Liver (tissue), 9 donors: Measurements from ENCODE around the gene RMND1. TPM values are rescaled to one million over a fixed set of nuclear protein-coding genes. Genes with fewer than 3 reads are reported as not detected.
"Not testable (repeated sequence)": the region's sequence is repeated elsewhere in the genome, so short reads cannot be mapped to it uniquely, and the experiment has no call there.

Experiments
- DNase-seq: peaks from one replicate; pipeline ENCODE4 v3.0.0-alpha.2; 2017; ENCODE audit warnings: low spot score
- H3K27ac ChIP-seq, 2 donors: one replicate each; pipeline ENCODE4 v1.7.0; 2013; ENCODE audit warnings: inconsistent platforms in 2 of 2, low read length in 2 of 2, control low read depth in 1 of 2, low read depth in 1 of 2, mild to moderate bottlenecking in 1 of 2
- H3K27me3 ChIP-seq, 4 donors: one replicate each; pipeline versions ENCODE4 v1.6.1 to v1.7.0; 2013; ENCODE audit warnings: low read length in 3 of 4, inconsistent platforms in 1 of 4, mild to moderate bottlenecking in 1 of 4, moderate library complexity in 1 of 4; ENCODE audit not compliant: control insufficient read depth in 4 of 4, insufficient read depth in 4 of 4
- H3K36me3 ChIP-seq, 4 donors: one replicate each; pipeline versions ENCODE4 v1.6.1 to v1.7.0; 2013; ENCODE audit warnings: low read length in 3 of 4, mild to moderate bottlenecking in 3 of 4, low read depth in 1 of 4, moderate library complexity in 1 of 4; ENCODE audit not compliant: control insufficient read depth in 4 of 4, insufficient read depth in 3 of 4
- H3K4me1 ChIP-seq, 4 donors: one replicate each; pipeline versions ENCODE4 v1.6.1 to v1.7.0; 2013; ENCODE audit warnings: low read length in 3 of 4, mild to moderate bottlenecking in 3 of 4, moderate library complexity in 1 of 4; ENCODE audit not compliant: control insufficient read depth in 4 of 4, insufficient read depth in 4 of 4
- H3K4me3 ChIP-seq, 3 donors: one replicate each; pipeline versions ENCODE4 v1.6.1 to v1.7.0; 2013; ENCODE audit warnings: low read length in 3 of 3, control low read depth in 1 of 3, low read depth in 1 of 3, mild to moderate bottlenecking in 1 of 3
- H3K9ac ChIP-seq, 2 donors: one replicate each; pipeline ENCODE4 v1.7.0; 2013; ENCODE audit warnings: low read length in 2 of 2, mild to moderate bottlenecking in 2 of 2, moderate library complexity in 2 of 2, control low read depth in 1 of 2, low read depth in 1 of 2
- H3K9me3 ChIP-seq, 4 donors: one replicate each; pipeline versions ENCODE4 v1.6.1 to v1.7.0; 2013; ENCODE audit warnings: low read length in 3 of 4; ENCODE audit not compliant: control insufficient read depth in 4 of 4
- EGR1 ChIP-seq, 2 donors: IDR thresholded peaks; 2 replicates each; pipeline ENCODE4 v1.6.1; 2016 to 2018; ENCODE audit warnings: antibody characterized with exemption in 2 of 2, low read depth in 2 of 2
- FOXA1 ChIP-seq: IDR thresholded peaks from 2 replicates; pipeline ENCODE4 v1.6.1; 2016; ENCODE audit warnings: antibody characterized with exemption
- FOXA2 ChIP-seq: IDR thresholded peaks from 2 replicates; pipeline ENCODE4 v1.6.1; 2016; ENCODE audit warnings: antibody characterized with exemption
- GABPA ChIP-seq, 2 donors: IDR thresholded peaks in 1 of 2; conservative IDR thresholded peaks in 1 of 2; 2 replicates each; pipeline ENCODE4 v1.6.1; 2016; ENCODE audit warnings: antibody characterized with exemption in 2 of 2, mild to moderate bottlenecking in 1 of 2, moderate library complexity in 1 of 2
- HNF4A ChIP-seq, 2 donors: conservative IDR thresholded peaks; 2 replicates each; pipeline ENCODE4 v1.6.1; 2016; ENCODE audit warnings: antibody characterized with exemption in 2 of 2, mild to moderate bottlenecking in 2 of 2
- HNF4G ChIP-seq: IDR thresholded peaks from 2 replicates; pipeline ENCODE4 v1.6.1; 2016; ENCODE audit warnings: antibody characterized with exemption
- JUND ChIP-seq, 2 donors: IDR thresholded peaks; 2 replicates each; pipeline ENCODE4 v1.6.1; 2016; ENCODE audit warnings: antibody characterized with exemption in 2 of 2
- NR2F2 ChIP-seq: IDR thresholded peaks from 2 replicates; pipeline ENCODE4 v1.6.1; 2016; ENCODE audit warnings: antibody characterized with exemption
- RAD21 ChIP-seq, 2 donors: IDR thresholded peaks; 2 replicates each; pipeline ENCODE4 v1.6.1; 2016; ENCODE audit warnings: antibody characterized with exemption in 2 of 2, mild to moderate bottlenecking in 2 of 2
- RXRA ChIP-seq, 2 donors: IDR thresholded peaks; 2 replicates each; pipeline ENCODE4 v1.6.1; 2017 to 2018; ENCODE audit warnings: antibody characterized with exemption in 2 of 2, mild to moderate bottlenecking in 1 of 2
- SP1 ChIP-seq: IDR thresholded peaks from 2 replicates; pipeline ENCODE4 v1.6.1; 2018; ENCODE audit warnings: antibody characterized with exemption, mild to moderate bottlenecking
- TAF1 ChIP-seq: conservative IDR thresholded peaks from 2 replicates; pipeline ENCODE4 v1.6.1; 2016; ENCODE audit warnings: antibody characterized with exemption, mild to moderate bottlenecking
- YY1 ChIP-seq: IDR thresholded peaks from 2 replicates; pipeline ENCODE4 v1.6.1; 2016; ENCODE audit warnings: antibody characterized with exemption, mild to moderate bottlenecking
- WGBS: extraction: QIAGEN DNeasy Blood & Tissue Kit; methylation state at CpG from one replicate; pipeline ENCODE4 v1.1.7; 2013; 5-methylcytosine and 5-hydroxymethylcytosine counted together
- polyA plus RNA-seq, 2 donors: library from polyadenylated mRNA; stranded (reverse) in 1 of 2; unstranded in 1 of 2; fragments of 200-250 nt in 1 of 2; fragments of >200 nt in 1 of 2; fragmentation: Nextera tagmentation in 1 of 2; extraction: Ambion mirVana in 1 of 2; gene quantifications; one replicate each; pipeline versions ENCODE4 v1.2.1 to v1.2.3, GENCODE V29; 2013 to 2015
- total RNA-seq, 2 donors: library from RNA; depleted of rRNA; stranded (reverse); fragments of >200 nt; gene quantifications; one replicate each; pipeline ENCODE4 v1.2.3, GENCODE V29; 2014
- TF ChIP-seq, protein P1 (sequence below): IDR thresholded peaks from 2 replicates; pipeline ENCODE4 v1.6.1; 2016; ENCODE audit warnings: antibody characterized with exemption
- TF ChIP-seq, protein P2 (sequence below): IDR thresholded peaks from 2 replicates; pipeline ENCODE4 v1.6.1; 2016; ENCODE audit warnings: antibody characterized with exemption, mild to moderate bottlenecking
- TF ChIP-seq, protein P3 (sequence below): fragments of 150-350 bp; IDR thresholded peaks from 2 replicates; pipeline ENCODE4 v1.5.1; 2017; ENCODE audit warnings: improper control_type of control experiment, low read depth, low read length; ENCODE audit not compliant: missing input control
- TF ChIP-seq, protein P4 (sequence below): IDR thresholded peaks from 2 replicates; pipeline ENCODE4 v1.6.1; 2016; ENCODE audit warnings: antibody characterized with exemption
- donor health status: healthy.
- donor health status: healthy.
- donor health status: healthy.
- donor health status: healthy.
- donor health status: healthy.

Gene RMND1
- total and polyA plus RNA-seq, 4 donors: 13.2 to 22.6 (median 18.1) TPM

DNA sequence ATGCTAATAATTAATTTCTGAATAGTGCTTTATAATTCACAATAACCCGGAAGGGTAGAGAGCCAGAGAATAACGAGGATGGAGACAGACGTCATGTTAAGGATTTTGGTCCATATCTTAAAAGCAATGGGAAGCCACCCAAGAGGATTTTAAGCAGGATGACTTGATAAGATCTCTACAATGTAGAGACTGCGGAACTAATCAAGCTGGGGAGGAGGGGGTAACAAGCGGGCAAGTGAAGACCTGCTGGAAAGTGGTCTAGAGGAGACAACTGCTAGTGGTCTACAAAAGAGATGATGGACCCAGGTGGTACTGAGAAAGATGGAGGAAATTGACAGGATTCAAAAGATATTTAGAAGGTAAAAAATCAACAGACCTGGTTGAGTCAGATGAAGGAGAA is 67.8 kb downstream of the RMND1 start:
- no peak overlapping the region for H3K4me3 ChIP-seq
- DNase-seq: no peak
- peaks cover 0 to 14% (median 13%) of the 10 kb centered on the region in 4 donors for H3K4me1 ChIP-seq
- H3K9ac ChIP-seq: no peak overlapping the region
- TF ChIP-seq JUND (IDR thresholded peaks at IDR 0.05) (no peak), NR2F2 (no peak), FOXA2 (no peak), GABPA (IDR thresholded peaks at IDR 0.05 in 1 of 2, conservative IDR thresholded peaks at IDR 0.05 in 1 of 2) (no peak), HNF4A (conservative IDR thresholded peaks at IDR 0.05) (no peak)
- TF ChIP-seq, protein P1, sequence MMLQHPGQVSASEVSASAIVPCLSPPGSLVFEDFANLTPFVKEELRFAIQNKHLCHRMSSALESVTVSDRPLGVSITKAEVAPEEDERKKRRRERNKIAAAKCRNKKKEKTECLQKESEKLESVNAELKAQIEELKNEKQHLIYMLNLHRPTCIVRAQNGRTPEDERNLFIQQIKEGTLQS: no peak
- TF ChIP-seq, protein P2, sequence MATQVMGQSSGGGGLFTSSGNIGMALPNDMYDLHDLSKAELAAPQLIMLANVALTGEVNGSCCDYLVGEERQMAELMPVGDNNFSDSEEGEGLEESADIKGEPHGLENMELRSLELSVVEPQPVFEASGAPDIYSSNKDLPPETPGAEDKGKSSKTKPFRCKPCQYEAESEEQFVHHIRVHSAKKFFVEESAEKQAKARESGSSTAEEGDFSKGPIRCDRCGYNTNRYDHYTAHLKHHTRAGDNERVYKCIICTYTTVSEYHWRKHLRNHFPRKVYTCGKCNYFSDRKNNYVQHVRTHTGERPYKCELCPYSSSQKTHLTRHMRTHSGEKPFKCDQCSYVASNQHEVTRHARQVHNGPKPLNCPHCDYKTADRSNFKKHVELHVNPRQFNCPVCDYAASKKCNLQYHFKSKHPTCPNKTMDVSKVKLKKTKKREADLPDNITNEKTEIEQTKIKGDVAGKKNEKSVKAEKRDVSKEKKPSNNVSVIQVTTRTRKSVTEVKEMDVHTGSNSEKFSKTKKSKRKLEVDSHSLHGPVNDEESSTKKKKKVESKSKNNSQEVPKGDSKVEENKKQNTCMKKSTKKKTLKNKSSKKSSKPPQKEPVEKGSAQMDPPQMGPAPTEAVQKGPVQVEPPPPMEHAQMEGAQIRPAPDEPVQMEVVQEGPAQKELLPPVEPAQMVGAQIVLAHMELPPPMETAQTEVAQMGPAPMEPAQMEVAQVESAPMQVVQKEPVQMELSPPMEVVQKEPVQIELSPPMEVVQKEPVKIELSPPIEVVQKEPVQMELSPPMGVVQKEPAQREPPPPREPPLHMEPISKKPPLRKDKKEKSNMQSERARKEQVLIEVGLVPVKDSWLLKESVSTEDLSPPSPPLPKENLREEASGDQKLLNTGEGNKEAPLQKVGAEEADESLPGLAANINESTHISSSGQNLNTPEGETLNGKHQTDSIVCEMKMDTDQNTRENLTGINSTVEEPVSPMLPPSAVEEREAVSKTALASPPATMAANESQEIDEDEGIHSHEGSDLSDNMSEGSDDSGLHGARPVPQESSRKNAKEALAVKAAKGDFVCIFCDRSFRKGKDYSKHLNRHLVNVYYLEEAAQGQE: no peak
- 89% methylated on average over 5 of the region's 5 CpGs for WGBS
- no peak overlapping the region for H3K27ac ChIP-seq
- peaks cover 0 to 3% (median 0%) of the 10 kb centered on the region in 4 donors for H3K36me3 ChIP-seq
- H3K9me3 ChIP-seq: no peaks in the 10 kb centered on the region
- no peaks in the 10 kb centered on the region for H3K27me3 ChIP-seq

DNA sequence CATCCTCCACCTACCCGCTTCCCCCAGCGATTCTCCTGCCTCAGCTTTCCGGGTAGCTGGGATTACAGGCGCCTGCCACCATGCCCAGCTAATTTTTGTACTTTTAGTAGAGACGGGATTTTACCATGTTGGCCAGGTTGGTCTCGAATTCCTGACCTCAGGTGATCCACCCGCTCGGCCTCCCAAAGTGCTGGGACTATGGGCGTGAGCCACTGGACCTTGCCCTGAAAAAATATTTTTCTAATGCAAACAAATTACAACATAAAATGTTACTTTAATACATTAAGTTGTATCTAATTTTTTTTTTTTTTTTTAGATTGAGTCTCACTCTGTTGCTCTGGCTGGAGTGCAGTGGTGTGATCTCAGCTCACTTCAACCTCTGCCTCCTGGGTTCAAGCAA is 69.3 kb downstream of the RMND1 start:
- H3K36me3 ChIP-seq, DNase-seq, H3K4me3 ChIP-seq, H3K27me3 ChIP-seq, H3K9ac ChIP-seq, H3K9me3 ChIP-seq, H3K27ac ChIP-seq: not testable (repeated sequence)
- 54% methylated on average over 9 of the region's 9 CpGs for WGBS
- H3K4me1 ChIP-seq: peaks cover 0 to 12% (median 8%) of the 10 kb centered on the region in 4 donors
- TF ChIP-seq SP1 (peak; percentile 39), RXRA (IDR thresholded peaks at IDR 0.05) (peak; percentile 11 to 52), HNF4A (conservative IDR thresholded peaks at IDR 0.05) (peak; percentile 45 to 71)

DNA sequence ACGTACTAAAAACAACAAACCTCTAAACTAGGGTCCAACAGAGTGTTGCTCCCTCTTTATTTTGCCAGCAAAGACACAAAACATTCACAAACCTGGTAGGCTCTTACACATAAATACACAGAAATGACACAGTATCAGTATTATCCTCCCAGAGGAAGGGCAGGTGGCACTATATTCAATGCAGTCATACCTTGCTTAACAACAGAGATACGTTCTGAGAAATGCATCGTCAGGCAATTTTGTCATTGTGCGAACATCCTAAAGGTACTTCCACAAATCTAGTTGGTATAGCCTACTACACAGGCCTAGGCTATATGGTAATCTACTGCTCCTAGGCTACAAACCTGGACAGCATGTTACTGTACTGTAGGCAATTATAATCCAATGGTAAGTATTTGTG is 70.2 kb downstream of the RMND1 start:
- no peak overlapping the region for H3K27ac ChIP-seq
- DNase-seq: no peak
- TF ChIP-seq RAD21 (IDR thresholded peaks at IDR 0.05) (no peak), TAF1 (no peak), YY1 (no peak), FOXA2 (no peak), GABPA (IDR thresholded peaks at IDR 0.05 in 1 of 2, conservative IDR thresholded peaks at IDR 0.05 in 1 of 2) (no peak), FOXA1 (no peak), HNF4A (conservative IDR thresholded peaks at IDR 0.05) (no peak), EGR1 (IDR thresholded peaks at IDR 0.05; ENCODE audit: low read depth in 2 of 2) (no peak), HNF4G (no peak), SP1 (no peak)
- TF ChIP-seq, protein P1: no peak
- TF ChIP-seq, protein P3, sequence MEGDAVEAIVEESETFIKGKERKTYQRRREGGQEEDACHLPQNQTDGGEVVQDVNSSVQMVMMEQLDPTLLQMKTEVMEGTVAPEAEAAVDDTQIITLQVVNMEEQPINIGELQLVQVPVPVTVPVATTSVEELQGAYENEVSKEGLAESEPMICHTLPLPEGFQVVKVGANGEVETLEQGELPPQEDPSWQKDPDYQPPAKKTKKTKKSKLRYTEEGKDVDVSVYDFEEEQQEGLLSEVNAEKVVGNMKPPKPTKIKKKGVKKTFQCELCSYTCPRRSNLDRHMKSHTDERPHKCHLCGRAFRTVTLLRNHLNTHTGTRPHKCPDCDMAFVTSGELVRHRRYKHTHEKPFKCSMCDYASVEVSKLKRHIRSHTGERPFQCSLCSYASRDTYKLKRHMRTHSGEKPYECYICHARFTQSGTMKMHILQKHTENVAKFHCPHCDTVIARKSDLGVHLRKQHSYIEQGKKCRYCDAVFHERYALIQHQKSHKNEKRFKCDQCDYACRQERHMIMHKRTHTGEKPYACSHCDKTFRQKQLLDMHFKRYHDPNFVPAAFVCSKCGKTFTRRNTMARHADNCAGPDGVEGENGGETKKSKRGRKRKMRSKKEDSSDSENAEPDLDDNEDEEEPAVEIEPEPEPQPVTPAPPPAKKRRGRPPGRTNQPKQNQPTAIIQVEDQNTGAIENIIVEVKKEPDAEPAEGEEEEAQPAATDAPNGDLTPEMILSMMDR: no peak
- TF ChIP-seq, protein P4, sequence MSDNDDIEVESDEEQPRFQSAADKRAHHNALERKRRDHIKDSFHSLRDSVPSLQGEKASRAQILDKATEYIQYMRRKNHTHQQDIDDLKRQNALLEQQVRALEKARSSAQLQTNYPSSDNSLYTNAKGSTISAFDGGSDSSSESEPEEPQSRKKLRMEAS: no peak
- TF ChIP-seq, protein P2: no peak
- H3K36me3 ChIP-seq: no peaks in the 10 kb centered on the region
- H3K4me1 ChIP-seq: peaks cover 0 to 12% (median 8%) of the 10 kb centered on the region in 4 donors
- H3K9ac ChIP-seq: no peak overlapping the region
- no peaks in the 10 kb centered on the region for H3K27me3 ChIP-seq
- no peaks in the 10 kb centered on the region for H3K9me3 ChIP-seq
- 88% methylated on average over 4 of the region's 4 CpGs for WGBS
- no peak overlapping the region for H3K4me3 ChIP-seq
